Retinal pigment epithelial cell (primary cell): ENCODE data around the gene CMIP.

ENCODE experiments used
- DNase-seq: peaks from one replicate; pipeline ENCODE4 v3.0.0-alpha.2; 2010; ENCODE audit warnings: low read depth
- H3K4me3 ChIP-seq: 2 replicates; pipeline ENCODE4 v1.5.1; 2011; ENCODE audit warnings: mild to moderate bottlenecking, low read length, control low read depth, moderate library complexity
- CTCF ChIP-seq: conservative IDR thresholded peaks from 2 replicates; pipeline ENCODE4 v1.5.1; 2011; ENCODE audit warnings: low read depth, low read length, control low read depth, inconsistent platforms

Gene CMIP

GRCh38 chr16:81709016-81709900 is 264.6 kb downstream of the CMIP start:
- TF ChIP-seq CTCF = no peak
- no peak overlapping the region for H3K4me3 ChIP-seq
- DNase-seq = no peak

DNA sequence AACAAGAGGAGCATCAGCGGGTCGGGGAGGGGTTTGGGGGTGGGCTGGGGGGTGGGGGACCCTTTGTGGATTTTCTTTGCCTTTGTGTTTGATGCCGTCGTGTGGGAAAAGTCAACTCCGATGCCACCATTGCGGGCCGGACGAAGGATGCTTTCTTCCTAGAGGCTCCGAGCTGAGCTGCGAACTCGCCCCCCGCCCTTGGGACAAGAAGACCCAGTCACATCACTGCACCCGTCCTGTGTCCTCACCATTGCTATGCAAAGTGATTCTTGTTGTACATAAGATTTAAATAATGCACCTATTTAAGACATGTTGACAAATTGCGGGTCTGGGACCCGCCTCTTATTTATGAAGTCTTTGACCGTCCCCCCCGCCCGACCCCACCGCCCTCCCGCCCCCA is 265.4 kb downstream of the CMIP start:
- no peak for TF ChIP-seq CTCF
- no peak for DNase-seq

GRCh38 chr16:81710596-81710995 is 266.0 kb downstream of the CMIP start:
- TF ChIP-seq CTCF = no peak
- H3K4me3 ChIP-seq = no peak overlapping the region
- DNase-seq = no peak

More for the DNA sequence above, 265.4 kb downstream of the CMIP start:
- no peak overlapping the region for H3K4me3 ChIP-seq

DNA sequence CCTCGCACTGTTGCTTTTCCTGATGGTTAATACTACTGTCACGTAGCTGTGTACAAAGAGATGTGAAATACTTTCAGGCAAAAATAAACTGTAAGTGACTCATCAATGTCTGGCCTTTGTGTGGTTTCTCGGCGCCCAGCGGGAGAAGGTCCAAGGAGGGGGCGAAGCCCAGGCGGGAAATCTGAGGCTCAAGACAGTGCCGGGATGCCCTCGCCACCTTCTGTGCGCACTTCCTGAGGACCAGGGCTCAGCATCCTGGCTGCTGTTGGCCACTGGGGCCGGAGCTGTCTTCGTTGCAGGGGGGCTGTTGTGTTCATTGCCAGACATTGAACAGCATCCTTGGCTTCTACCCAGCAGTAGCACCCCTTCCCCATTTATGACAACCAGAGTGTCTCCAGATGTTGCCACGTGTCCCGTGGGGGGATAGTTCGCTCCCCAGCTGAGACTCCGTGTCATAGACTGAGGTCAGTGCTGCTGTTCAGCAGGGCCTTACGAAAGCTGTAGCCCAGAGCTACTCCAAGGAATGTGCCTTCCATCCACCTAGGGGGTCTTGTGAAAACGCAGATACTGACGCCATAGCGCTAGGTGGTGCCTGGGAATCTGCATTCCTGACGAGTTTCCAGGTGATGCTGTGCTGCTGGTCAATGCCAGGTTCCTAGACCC is 267.2 kb downstream of the CMIP start:
- peak; percentile 60 for DNase-seq
- no peak overlapping the region for H3K4me3 ChIP-seq
- TF ChIP-seq CTCF = no peak

DNA sequence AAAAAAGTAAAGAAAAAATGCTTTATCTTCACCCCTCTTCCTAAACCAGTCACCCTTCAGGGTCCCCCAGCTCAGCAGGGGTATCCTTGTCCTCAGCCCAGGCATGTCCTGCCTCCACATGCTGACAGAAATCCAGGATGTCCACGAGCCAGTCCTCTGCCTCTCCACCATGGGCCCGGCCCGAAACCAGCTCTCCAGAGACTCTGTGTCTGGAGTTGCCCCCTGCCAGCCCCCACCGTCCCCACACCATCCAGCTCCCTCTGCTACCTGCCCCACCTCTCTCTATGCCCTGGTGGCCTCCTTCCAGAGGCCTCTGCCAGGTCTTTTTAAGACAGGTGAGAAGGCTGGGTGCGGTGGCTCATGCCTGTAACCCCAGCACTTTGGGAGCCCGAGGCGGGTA is 268.1 kb downstream of the CMIP start:
- no peak for DNase-seq
- H3K4me3 ChIP-seq = no peak overlapping the region
- no peak for TF ChIP-seq CTCF

DNA sequence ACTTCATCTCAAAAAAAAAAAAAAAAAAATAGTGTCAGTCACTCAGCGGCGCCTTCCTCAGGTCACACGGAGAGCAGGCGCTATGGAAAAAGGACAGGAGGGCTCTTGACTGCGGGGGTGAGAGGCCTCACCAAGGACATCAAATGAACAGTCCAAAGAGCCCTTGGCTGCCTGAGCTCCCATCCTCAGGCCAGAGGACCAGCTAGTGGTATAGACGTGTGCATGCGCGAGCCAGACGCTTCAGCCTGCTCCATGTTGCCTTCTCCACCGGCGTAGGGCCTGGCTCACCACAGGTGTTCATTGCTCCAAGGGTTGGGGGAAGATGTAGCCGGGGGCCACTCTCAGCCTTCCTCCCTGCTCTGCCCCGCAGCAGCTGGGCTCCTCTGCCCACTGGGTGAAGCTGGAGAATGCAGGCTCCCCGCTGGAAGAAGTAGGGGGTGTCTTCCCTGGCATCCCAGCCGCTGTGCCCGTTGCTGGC is 268.7 kb downstream of the CMIP start:
- DNase-seq = no peak
- peak; percentile 4 for TF ChIP-seq CTCF
- no peak overlapping the region for H3K4me3 ChIP-seq
